PFSK-1 (cell line): ENCODE data around the gene FKBP11.
A peak's percentile ranks its signal among the peaks of the same experiment; 100 is the strongest.

Source experiments
- FOXP2 ChIP-seq: optimal IDR thresholded peaks from 2 replicates; pipeline ENCODE3; 2011; ENCODE audit warnings: borderline replicate concordance, control low read depth, inconsistent platforms; ENCODE audit not compliant: insufficient read depth; ENCODE audit errors: extremely low read length, extremely low read depth
- POLR2AphosphoS5 ChIP-seq: IDR thresholded peaks from 2 replicates; pipeline ENCODE4 v1.6.1; 2012; ENCODE audit warnings: low read depth, mild to moderate bottlenecking, control low read depth, low read length, moderate library complexity
- SIN3A ChIP-seq: IDR thresholded peaks from 2 replicates; pipeline ENCODE4 v1.6.1; 2012; ENCODE audit warnings: mild to moderate bottlenecking, low read length, moderate library complexity, borderline replicate concordance; ENCODE audit not compliant: insufficient read depth
- TAF1 ChIP-seq: IDR thresholded peaks from 2 replicates; pipeline ENCODE4 v1.6.1; 2012; ENCODE audit warnings: low read length, control low read depth, borderline replicate concordance; ENCODE audit not compliant: insufficient read depth
- TF ChIP-seq, protein P1 (sequence below), 2 experiments: IDR thresholded peaks; 2 replicates each; pipeline versions ENCODE4 v1.6.1 to v1.8.0; 2011 to 2012; ENCODE audit warnings: low read depth in 2 of 2, low read length in 2 of 2, control low read depth in 1 of 2, inconsistent platforms in 1 of 2, mild to moderate bottlenecking in 1 of 2, moderate library complexity in 1 of 2; ENCODE audit not compliant: insufficient read depth in 1 of 2

FKBP11 gene

DNA sequence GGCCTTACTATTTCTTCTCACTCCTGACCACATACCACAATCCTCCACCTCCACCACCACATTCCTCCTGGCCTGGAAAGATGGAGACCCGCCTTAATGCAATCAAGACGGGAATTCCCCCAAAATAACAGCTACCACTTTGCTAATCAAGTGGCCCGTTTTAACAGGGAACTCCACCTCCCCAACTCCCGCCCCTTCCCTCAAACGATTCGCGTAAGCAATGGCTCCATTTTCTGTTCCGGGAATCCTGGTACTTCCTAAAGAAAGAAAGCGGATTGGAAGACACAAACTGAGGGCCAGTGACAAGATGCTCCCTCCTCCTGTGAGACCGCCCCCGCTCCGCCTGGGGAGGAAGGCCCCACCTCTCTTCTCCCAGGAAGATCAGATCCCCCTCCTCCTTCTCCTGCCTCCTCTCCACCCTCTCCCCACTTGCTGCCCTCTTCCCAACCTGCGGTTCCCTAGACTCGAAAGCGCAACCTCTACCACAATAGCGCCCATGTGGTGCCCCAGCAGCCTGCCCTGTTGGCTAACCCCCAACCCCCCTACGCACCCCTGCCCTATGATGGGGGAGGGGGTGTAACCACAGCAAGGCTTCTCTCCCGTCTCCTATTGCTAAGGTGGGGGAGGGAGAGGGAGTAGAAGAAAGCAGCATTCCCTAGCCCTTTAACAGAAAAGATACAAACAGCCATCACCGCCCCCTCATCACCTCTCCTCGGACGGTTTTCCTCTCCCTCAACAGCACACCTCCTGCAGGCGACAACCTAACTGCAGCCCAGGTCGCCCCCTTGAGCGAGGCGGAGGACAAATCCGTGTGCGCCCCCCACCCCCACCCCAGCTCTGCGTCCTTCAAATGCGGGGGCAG is 31.2 kb upstream of the FKBP11 start:
- TF ChIP-seq SIN3A: peak; percentile 34; the same call in 1 of the 2 replicates
- peak; percentile 73; the same call in 1 of the 2 replicates for TF ChIP-seq POLR2AphosphoS5
- no peak for TF ChIP-seq FOXP2

DNA sequence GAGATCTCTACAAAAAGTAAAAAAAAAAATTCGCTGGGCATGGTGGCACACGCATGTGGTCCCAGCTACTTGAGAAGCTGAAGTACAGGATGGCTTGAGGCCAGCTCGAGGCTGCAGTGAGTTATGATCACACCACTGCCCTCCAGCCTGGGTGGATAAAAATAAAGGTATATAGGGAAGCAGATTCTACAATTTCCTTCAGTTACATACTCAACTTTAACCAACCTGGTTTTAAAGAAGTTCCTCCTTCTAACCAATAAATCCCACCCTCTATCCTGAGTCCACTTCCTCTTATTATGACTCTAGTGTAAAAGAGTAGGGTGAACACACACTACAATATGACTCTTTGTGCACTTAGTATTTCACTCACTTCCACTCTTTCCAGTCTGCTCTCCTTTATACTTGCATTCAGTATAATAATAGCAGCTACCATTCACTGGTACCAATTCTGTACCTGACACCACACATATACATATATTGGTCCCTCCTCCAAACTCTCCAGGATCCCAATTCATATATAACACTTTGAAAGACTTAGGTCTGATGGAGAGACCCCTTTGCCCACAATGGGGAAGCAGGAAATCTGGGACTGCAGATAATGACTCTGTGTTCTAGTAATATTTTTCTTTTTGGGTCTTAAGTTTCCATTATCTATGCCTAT is 29.7 kb upstream of the FKBP11 start:
- TF ChIP-seq FOXP2 (no peak), TAF1 (no peak), SIN3A (no peak), POLR2AphosphoS5 (no peak)
- TF ChIP-seq, protein P1, sequence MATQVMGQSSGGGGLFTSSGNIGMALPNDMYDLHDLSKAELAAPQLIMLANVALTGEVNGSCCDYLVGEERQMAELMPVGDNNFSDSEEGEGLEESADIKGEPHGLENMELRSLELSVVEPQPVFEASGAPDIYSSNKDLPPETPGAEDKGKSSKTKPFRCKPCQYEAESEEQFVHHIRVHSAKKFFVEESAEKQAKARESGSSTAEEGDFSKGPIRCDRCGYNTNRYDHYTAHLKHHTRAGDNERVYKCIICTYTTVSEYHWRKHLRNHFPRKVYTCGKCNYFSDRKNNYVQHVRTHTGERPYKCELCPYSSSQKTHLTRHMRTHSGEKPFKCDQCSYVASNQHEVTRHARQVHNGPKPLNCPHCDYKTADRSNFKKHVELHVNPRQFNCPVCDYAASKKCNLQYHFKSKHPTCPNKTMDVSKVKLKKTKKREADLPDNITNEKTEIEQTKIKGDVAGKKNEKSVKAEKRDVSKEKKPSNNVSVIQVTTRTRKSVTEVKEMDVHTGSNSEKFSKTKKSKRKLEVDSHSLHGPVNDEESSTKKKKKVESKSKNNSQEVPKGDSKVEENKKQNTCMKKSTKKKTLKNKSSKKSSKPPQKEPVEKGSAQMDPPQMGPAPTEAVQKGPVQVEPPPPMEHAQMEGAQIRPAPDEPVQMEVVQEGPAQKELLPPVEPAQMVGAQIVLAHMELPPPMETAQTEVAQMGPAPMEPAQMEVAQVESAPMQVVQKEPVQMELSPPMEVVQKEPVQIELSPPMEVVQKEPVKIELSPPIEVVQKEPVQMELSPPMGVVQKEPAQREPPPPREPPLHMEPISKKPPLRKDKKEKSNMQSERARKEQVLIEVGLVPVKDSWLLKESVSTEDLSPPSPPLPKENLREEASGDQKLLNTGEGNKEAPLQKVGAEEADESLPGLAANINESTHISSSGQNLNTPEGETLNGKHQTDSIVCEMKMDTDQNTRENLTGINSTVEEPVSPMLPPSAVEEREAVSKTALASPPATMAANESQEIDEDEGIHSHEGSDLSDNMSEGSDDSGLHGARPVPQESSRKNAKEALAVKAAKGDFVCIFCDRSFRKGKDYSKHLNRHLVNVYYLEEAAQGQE (IDR thresholded peaks at IDR 0.05; ENCODE audit: insufficient read depth in 1 of 2, low read depth in 2 of 2, low read length in 2 of 2): no peak

DNA sequence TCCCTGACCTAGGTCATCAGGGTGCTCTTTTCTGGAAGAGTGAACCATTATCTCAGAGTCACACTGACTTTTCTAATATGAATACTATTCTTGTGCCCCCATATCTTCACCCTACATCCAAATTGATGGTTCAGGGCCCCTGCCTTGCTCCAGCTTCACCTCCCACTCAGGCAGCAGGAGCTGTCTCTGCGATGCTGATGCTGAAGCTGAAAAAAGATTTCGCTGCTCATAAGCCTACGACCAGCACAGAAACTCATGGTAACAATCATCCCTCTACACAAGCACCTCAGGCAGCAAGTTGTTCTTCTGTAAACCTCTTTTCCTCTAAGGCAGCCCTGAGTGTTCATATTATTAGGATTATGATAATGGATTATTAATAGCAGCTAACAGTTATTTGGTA is 28.8 kb upstream of the FKBP11 start:
- TF ChIP-seq FOXP2: no peak
- no peak for TF ChIP-seq POLR2AphosphoS5

DNA sequence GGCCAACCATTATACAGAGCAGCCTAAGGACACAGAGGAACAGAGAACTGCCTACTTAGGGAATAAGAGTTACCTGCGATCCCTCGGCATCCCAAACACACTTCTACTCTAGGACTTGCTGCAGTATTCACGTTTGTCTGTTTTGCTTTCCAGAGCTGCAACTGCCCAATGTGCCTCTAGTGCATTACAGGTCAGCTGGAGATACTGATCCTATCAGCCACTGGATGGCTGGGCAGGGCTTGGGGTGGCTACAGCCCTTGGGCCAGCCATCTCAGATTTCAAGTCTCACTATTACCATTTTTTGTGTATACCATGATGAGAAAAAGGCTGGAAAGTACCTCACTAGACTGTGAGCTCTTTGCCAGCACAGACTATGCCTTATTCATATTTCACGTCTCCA is 27.4 kb upstream of the FKBP11 start:
- TF ChIP-seq POLR2AphosphoS5: no peak
- TF ChIP-seq SIN3A: no peak
- TF ChIP-seq, protein P1 (IDR thresholded peaks at IDR 0.05; ENCODE audit: insufficient read depth in 1 of 2, low read depth in 2 of 2, low read length in 2 of 2): no peak
- TF ChIP-seq FOXP2: no peak
- no peak for TF ChIP-seq TAF1

DNA sequence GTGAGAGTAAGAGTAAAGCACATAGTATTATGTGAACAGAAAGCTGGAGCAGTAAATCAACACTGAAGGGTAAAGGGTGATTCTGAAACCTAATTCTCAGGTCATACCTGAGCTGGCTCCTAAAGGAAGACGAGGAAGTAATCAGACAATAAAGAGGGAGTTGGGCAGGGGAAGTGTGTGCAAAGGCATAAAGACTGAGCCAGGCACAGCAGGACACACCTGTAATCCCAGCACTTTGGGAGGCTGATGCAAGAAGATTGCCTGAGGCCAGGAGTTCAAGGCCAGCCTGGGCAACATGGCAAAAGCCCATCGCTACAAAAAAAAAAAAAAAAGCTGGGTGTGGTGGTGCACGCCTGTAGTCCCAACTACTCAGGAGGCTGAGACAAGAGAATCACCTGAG is 22.4 kb upstream of the FKBP11 start:
- TF ChIP-seq FOXP2: no peak
- no peak for TF ChIP-seq POLR2AphosphoS5
- TF ChIP-seq TAF1: no peak
- TF ChIP-seq SIN3A: no peak
- TF ChIP-seq, protein P1 (IDR thresholded peaks at IDR 0.05; ENCODE audit: insufficient read depth in 1 of 2, low read depth in 2 of 2, low read length in 2 of 2): no peak

DNA sequence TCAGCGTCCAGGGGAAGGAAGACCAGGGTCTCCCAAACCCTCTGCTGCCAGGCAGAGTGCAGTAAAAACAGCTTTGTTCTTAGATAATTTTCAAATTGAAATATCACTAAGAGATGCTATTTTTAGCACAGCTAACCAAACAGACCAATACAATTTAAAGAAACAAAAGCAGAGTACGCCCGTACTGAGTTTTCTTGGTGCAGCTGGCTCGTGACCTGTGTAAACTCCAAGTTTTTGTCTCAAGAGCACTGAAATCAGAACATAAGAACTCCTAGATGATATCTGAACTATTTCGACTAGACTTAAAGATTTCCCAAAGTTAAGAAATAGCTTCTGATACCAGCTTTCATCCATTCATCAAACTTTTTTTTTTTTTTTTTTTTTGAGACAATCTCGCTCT is 21.7 kb upstream of the FKBP11 start:
- no peak for TF ChIP-seq POLR2AphosphoS5
- TF ChIP-seq, protein P1 (IDR thresholded peaks at IDR 0.05; ENCODE audit: insufficient read depth in 1 of 2, low read depth in 2 of 2, low read length in 2 of 2): no peak
- no peak for TF ChIP-seq SIN3A
- TF ChIP-seq TAF1: no peak
- no peak for TF ChIP-seq FOXP2
